ENCODE results near the gene OTUB2. TPM values are rescaled to one million over a fixed set of nuclear protein-coding genes. Genes with fewer than 3 reads are reported as not detected.
A peak's percentile ranks its signal among the peaks of the same experiment; 100 is the strongest.

The OTUB2 gene
- total RNA-seq, 1 donor from 2014 or later = 0.27 TPM

DNA sequence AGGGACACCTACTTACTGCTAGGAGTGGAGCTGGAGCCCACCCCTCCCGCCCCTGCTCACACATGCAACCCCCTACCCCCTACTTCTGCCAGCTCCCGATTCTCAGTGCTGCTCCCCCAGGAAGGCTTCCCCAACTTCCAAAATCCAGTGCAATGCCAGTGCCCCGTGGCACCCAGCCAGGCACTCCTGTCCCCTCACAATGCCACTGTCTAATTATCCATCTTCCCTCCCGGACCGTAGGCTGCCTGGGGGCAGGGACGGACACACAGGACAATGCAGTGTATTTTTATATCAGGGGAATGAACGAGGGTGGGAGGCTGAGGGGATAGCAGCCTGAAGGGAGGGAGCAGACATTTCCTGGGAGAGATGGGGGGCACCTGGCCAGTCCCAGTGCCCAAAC, 12.4 kb downstream of the OTUB2 start:
- Histone ChIP-seq H3K4me3 (no peak overlapping the region), H3K27ac (replicated peaks) (no peak overlapping the region), H3K27me3 (ENCODE audit: low read depth) (no peaks in the 10 kb centered on the region), H3K4me1 (peaks cover 42% of the 10 kb centered on the region), H3K36me3 (no peaks in the 10 kb centered on the region), H3K9me3 (replicated peaks) (no peaks in the 10 kb centered on the region)
- intact Hi-C loops (cut with micrococcal nuclease) = loop anchor here (10.0 kb wide), 1 partner anchor 96 kb away; no protein-coding TSS in a partner anchor
- TF ChIP-seq, protein P1, sequence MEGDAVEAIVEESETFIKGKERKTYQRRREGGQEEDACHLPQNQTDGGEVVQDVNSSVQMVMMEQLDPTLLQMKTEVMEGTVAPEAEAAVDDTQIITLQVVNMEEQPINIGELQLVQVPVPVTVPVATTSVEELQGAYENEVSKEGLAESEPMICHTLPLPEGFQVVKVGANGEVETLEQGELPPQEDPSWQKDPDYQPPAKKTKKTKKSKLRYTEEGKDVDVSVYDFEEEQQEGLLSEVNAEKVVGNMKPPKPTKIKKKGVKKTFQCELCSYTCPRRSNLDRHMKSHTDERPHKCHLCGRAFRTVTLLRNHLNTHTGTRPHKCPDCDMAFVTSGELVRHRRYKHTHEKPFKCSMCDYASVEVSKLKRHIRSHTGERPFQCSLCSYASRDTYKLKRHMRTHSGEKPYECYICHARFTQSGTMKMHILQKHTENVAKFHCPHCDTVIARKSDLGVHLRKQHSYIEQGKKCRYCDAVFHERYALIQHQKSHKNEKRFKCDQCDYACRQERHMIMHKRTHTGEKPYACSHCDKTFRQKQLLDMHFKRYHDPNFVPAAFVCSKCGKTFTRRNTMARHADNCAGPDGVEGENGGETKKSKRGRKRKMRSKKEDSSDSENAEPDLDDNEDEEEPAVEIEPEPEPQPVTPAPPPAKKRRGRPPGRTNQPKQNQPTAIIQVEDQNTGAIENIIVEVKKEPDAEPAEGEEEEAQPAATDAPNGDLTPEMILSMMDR (IDR thresholded peaks at IDR 0.05; ENCODE audit: borderline replicate concordance) = no peak
- no peak for DNase-seq

DNA sequence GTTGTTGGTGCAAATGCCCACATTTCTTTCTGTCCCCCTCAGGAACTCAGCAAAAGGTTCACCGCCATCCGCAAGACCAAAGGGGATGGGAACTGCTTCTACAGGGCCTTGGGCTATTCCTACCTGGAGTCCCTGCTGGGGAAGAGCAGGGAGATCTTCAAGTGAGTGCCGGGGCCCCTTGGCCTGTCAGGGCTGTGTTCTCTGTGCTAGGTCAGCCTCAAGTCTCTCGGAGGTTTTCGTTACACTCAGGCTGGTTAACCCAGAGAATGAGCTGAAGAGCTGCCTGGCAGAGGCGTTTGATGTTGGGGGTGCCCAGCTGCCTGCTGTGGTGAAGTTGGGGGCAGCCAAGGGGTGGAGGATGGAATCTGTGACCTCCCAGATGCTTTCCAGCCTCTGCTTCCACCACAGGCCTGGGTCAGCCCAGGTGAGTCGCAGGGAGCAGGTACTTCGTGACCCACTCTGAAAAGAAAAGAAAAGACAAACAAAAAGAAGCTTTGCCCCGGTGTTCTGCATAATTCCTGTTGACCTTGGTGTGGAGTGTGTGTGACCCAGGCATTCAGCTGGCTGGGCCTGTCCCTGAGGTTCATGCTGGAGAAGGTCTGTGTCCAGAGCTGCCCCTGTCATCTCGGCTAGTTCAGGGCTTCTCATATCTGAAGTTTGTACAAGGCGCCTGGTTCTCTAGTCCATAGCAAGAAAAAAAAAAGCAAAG, 12.9 kb downstream of the OTUB2 start:
- DNase-seq = no peak
- H3K4me1 ChIP-seq = peaks cover 42% of the 10 kb centered on the region
- no peaks in the 10 kb centered on the region for H3K9me3 ChIP-seq (replicated peaks)
- TF ChIP-seq, protein P1 (IDR thresholded peaks at IDR 0.05; ENCODE audit: borderline replicate concordance) = no peak
- no peak overlapping the region for H3K4me3 ChIP-seq
- no peaks in the 10 kb centered on the region for H3K27me3 ChIP-seq (ENCODE audit: low read depth)
- no peak overlapping the region for H3K27ac ChIP-seq (replicated peaks)
- intact Hi-C loops (cut with micrococcal nuclease) = loop anchor here (10.0 kb wide), 1 partner anchor 96 kb away; no protein-coding TSS in a partner anchor
- no peaks in the 10 kb centered on the region for H3K36me3 ChIP-seq

DNA sequence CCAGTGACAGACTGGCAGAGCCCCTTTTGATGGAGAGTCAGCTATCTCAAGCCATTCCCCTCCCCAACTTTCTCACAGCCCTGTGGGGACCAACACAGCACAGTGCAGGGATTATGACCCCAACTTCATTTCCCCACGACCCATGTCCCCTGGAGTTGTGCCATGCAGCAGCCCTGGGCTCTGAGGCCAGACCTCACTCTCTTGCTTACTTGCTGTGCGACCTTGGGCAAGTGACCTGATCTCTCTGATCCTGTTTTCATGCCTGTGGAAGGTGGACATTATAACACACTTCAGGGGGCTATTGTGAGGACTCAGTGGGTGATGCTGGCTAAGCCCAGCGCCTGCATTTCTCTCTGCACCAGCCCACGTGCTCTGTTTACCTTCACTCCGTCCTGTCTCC, 14.1 kb downstream of the OTUB2 start:
- Histone ChIP-seq H3K27me3 (ENCODE audit: low read depth) (no peaks in the 10 kb centered on the region), H3K27ac (replicated peaks) (no peak overlapping the region), H3K36me3 (no peaks in the 10 kb centered on the region), H3K4me1 (peaks cover 42% of the 10 kb centered on the region), H3K4me3 (no peak overlapping the region), H3K9me3 (replicated peaks) (no peaks in the 10 kb centered on the region)
- TF ChIP-seq, protein P1 (IDR thresholded peaks at IDR 0.05; ENCODE audit: borderline replicate concordance) = no peak
- no peak for DNase-seq
- intact Hi-C loops (cut with micrococcal nuclease) = no loop called here

DNA sequence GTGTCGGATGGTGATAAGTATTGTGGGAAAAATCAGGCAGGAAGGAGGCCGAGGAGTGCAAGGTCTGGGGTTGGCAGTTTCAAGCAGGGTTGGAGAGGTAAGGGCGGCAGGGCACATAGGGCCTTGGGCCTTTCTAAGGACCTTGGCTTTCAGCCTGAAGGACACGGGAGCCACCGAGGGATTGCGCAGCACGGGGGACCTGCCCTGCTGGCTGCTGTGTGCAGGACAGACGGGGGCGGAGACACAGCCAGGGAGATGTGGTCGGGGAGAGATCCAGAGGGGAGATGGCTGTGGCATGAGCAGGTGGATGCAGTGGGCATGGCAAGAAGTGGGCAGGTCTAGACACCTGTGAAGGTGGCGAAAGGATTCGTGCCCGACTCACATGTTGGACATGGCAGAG, 14.7 kb downstream of the OTUB2 start:
- no peak overlapping the region for H3K27ac ChIP-seq (replicated peaks)
- peaks cover 40% of the 10 kb centered on the region for H3K4me1 ChIP-seq
- peaks cover 4% of the 10 kb centered on the region for H3K36me3 ChIP-seq
- H3K27me3 ChIP-seq (ENCODE audit: low read depth) = no peaks in the 10 kb centered on the region
- intact Hi-C loops (cut with micrococcal nuclease) = no loop called here
- no peaks in the 10 kb centered on the region for H3K9me3 ChIP-seq (replicated peaks)
- H3K4me3 ChIP-seq = no peak overlapping the region
- TF ChIP-seq, protein P1 (IDR thresholded peaks at IDR 0.05; ENCODE audit: borderline replicate concordance) = no peak
- DNase-seq = no peak

DNA sequence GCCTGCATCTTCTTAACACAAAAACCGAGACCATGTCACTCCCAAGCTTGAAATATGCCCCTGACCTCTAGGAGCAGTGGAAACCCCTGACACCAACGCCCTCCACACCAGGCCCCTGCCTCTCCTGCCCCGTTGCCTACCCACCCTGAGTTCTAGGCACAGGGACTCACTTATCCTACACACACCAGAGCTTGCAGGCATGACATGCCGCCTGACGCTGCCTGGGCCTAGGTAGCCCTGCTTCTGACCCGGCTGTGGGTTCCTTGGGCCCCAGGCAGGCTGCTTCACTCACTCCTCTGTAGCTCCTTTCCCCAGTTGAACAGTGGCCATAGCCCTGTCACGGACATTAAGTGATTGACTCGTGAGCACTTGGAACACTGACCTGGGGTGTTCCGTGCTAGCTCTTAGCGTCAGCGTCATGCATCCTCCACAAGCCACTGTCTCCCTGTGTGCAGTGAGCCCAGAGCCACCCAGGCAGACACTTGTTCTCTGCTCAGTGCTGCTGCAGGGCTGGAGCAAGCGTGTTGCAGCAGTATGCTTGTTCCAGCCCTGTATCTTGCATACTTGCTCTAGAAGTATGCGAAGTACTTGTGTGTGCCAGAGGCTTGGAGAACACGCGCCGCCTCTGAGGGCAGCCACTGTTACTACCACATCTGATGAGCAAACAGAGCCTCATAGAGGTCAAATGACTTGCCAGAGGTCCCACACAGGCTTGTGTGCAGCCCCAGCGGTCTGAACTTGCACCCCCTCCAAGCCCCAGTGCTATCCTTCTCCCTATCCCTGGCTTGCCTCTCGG, 15.6 kb downstream of the OTUB2 start:
- intact Hi-C loops (cut with micrococcal nuclease) = no loop called here
- H3K36me3 ChIP-seq = peaks cover 12% of the 10 kb centered on the region
- TF ChIP-seq, protein P1 (IDR thresholded peaks at IDR 0.05; ENCODE audit: borderline replicate concordance) = no peak
- peak overlapping the region; percentile 27 for H3K4me3 ChIP-seq
- H3K27me3 ChIP-seq (ENCODE audit: low read depth) = no peaks in the 10 kb centered on the region
- no peaks in the 10 kb centered on the region for H3K9me3 ChIP-seq (replicated peaks)
- H3K27ac ChIP-seq (replicated peaks) = peak overlapping the region; percentile 85
- DNase-seq = peak; percentile 64
- H3K4me1 ChIP-seq = peaks cover 31% of the 10 kb centered on the region
